Mesenchymal stem cell (in vitro differentiated cells and primary cell): ENCODE measurements around the gene FAM174B.

Experiments
- DNase-seq: peaks from one replicate; pipeline ENCODE4 v3.0.0-alpha.2; 2013
- H2AFZ ChIP-seq: one replicate; pipeline ENCODE4 v1.6.1; 2013; ENCODE audit warnings: low read depth, mild to moderate bottlenecking, control low read depth, inconsistent platforms, low read length, moderate library complexity
- H2AK5ac ChIP-seq: 2 replicates; pipeline ENCODE4 v1.6.1; 2013; ENCODE audit warnings: low read length, moderate library complexity, mild to moderate bottlenecking, inconsistent platforms; ENCODE audit not compliant: severe bottlenecking
- H2BK120ac ChIP-seq: one replicate; pipeline ENCODE4 v1.6.1; 2013; ENCODE audit warnings: low read depth, mild to moderate bottlenecking, inconsistent platforms, low read length, moderate library complexity
- H2BK12ac ChIP-seq, 2 experiments: one replicate each; pipeline ENCODE4 v1.6.1; 2013; ENCODE audit warnings: inconsistent platforms in 2 of 2, low read length in 2 of 2, mild to moderate bottlenecking in 2 of 2, moderate library complexity in 2 of 2, control low read depth in 1 of 2
- H2BK15ac ChIP-seq: one replicate; pipeline ENCODE4 v1.6.1; 2013; ENCODE audit warnings: mild to moderate bottlenecking, low read depth, inconsistent platforms; ENCODE audit not compliant: poor library complexity, severe bottlenecking
- H2BK5ac ChIP-seq: 2 replicates; pipeline ENCODE4 v1.6.1; 2013; ENCODE audit warnings: low read depth, mild to moderate bottlenecking, low read length, control low read depth, inconsistent platforms; ENCODE audit not compliant: poor library complexity, severe bottlenecking
- H3K14ac ChIP-seq, 2 experiments: one replicate each; pipeline ENCODE4 v1.6.1; 2013; ENCODE audit warnings: inconsistent platforms in 2 of 2, low read length in 2 of 2, control low read depth in 1 of 2, mild to moderate bottlenecking in 1 of 2, moderate library complexity in 1 of 2
- H3K18ac ChIP-seq, 2 experiments: one replicate each; pipeline ENCODE4 v1.6.1; 2013; ENCODE audit warnings: inconsistent platforms in 2 of 2, low read length in 2 of 2, control low read depth in 1 of 2, low read depth in 1 of 2, mild to moderate bottlenecking in 1 of 2
- H3K23ac ChIP-seq, 2 experiments: one replicate each; pipeline ENCODE4 v1.6.1; 2013; ENCODE audit warnings: inconsistent platforms in 2 of 2, low read length in 2 of 2, mild to moderate bottlenecking in 2 of 2, moderate library complexity in 2 of 2, control low read depth in 1 of 2
- H3K27ac ChIP-seq: 2 replicates; pipeline ENCODE4 v1.5.1; 2013; ENCODE audit warnings: mild to moderate bottlenecking, moderate library complexity, low read length, control low read depth, inconsistent platforms; ENCODE audit not compliant: poor library complexity, severe bottlenecking
- H3K27me3 ChIP-seq, 2 experiments: 2 replicates each; pipeline versions ENCODE4 v1.6.1 to v1.7.0; 2013; ENCODE audit warnings: low read length in 2 of 2, mild to moderate bottlenecking in 2 of 2, moderate library complexity in 2 of 2, control low read depth in 1 of 2, inconsistent platforms in 1 of 2; ENCODE audit not compliant: control insufficient read depth in 1 of 2, insufficient read depth in 1 of 2
- H3K36me3 ChIP-seq, 2 experiments: 2 replicates each; pipeline versions ENCODE4 v1.6.1 to v1.7.0; 2013; ENCODE audit warnings: low read length in 2 of 2, control low read depth in 1 of 2, inconsistent platforms in 1 of 2, low read depth in 1 of 2, mild to moderate bottlenecking in 1 of 2; ENCODE audit not compliant: insufficient read depth in 2 of 2, control insufficient read depth in 1 of 2
- H3K4ac ChIP-seq, 2 experiments: one replicate each; pipeline ENCODE4 v1.6.1; 2013; ENCODE audit warnings: inconsistent platforms in 2 of 2, low read length in 2 of 2, mild to moderate bottlenecking in 2 of 2, moderate library complexity in 2 of 2, control low read depth in 1 of 2, low read depth in 1 of 2
- H3K4me1 ChIP-seq: 2 replicates; pipeline ENCODE4 v1.6.1; 2013; ENCODE audit warnings: low read depth, low read length, control low read depth; ENCODE audit not compliant: control insufficient read depth, insufficient read depth
- H3K4me2 ChIP-seq: 2 replicates; pipeline ENCODE4 v1.6.1; 2013; ENCODE audit warnings: low read length, mild to moderate bottlenecking, inconsistent platforms; ENCODE audit not compliant: poor library complexity, severe bottlenecking
- H3K4me3 ChIP-seq, 2 experiments: 2 replicates each; pipeline versions ENCODE4 v1.5.1 to v1.7.0; 2013; ENCODE audit warnings: low read length in 2 of 2, mild to moderate bottlenecking in 2 of 2, control low read depth in 1 of 2, low read depth in 1 of 2; ENCODE audit not compliant: insufficient read depth in 1 of 2
- H3K79me1 ChIP-seq: replicated peaks from 2 replicates; pipeline ENCODE4 v1.6.1; 2013; ENCODE audit warnings: mild to moderate bottlenecking, control low read depth, low read length, inconsistent platforms; ENCODE audit not compliant: poor library complexity, severe bottlenecking
- H3K9ac ChIP-seq: 2 replicates; pipeline ENCODE4 v1.7.0; 2013; ENCODE audit warnings: mild to moderate bottlenecking, low read length, moderate library complexity
- H3K9me3 ChIP-seq: 2 replicates; pipeline ENCODE4 v1.7.0; 2013; ENCODE audit warnings: mild to moderate bottlenecking, low read length; ENCODE audit not compliant: control insufficient read depth
- H4K8ac ChIP-seq: one replicate; pipeline ENCODE4 v1.6.1; 2013; ENCODE audit warnings: inconsistent platforms, mild to moderate bottlenecking, low read length, moderate library complexity
- H4K91ac ChIP-seq: one replicate; pipeline ENCODE4 v1.6.1; 2013; ENCODE audit warnings: mild to moderate bottlenecking, low read length, inconsistent platforms
- WGBS: methylation state at CpG from one replicate; pipeline ENCODE4 v1.1.7; 2013; ENCODE audit warnings: mixed read lengths; 5-methylcytosine and 5-hydroxymethylcytosine counted together

Gene FAM174B

DNA sequence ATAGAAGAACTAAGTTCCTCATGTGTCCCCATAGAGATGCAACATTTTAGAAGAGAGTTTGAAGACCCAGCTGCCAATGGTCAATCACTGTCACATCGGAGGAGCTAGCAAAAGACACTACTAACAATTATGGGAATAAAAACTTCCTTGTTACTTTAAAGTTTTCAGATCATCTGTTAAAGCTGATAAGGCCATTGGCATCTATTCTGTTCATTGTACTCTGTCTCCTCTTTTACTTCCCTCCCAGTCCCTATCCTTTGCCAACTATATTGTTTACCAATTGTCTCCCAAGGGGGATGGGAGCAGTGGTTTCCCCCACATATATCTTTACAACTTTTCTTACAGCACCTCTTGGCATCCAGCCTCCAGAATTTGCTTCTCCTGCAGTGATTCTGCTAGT is 81.0 kb downstream of the FAM174B start:
- H4K8ac ChIP-seq: no peak overlapping the region
- no peak overlapping the region for H3K4me2 ChIP-seq
- no peak overlapping the region for H3K4ac ChIP-seq
- WGBS: 70% methylated on average over 1 of the region's 1 CpG
- H2BK12ac ChIP-seq: no peak overlapping the region
- no peak overlapping the region for H4K91ac ChIP-seq
- no peak overlapping the region for H3K4me3 ChIP-seq
- no peak for DNase-seq
- no peak overlapping the region for H3K27ac ChIP-seq
- H3K9ac ChIP-seq: no peak overlapping the region
- no peak overlapping the region for H2BK5ac ChIP-seq
- no peak overlapping the region for H2BK15ac ChIP-seq
- H3K14ac ChIP-seq: no peak overlapping the region
- H3K79me1 ChIP-seq: no peaks in the 10 kb centered on the region
- peaks cover 0 to 14% of the 10 kb centered on the region in 2 experiments for H3K27me3 ChIP-seq
- H2BK120ac ChIP-seq: no peak overlapping the region
- no peak overlapping the region for H2AFZ ChIP-seq
- H3K9me3 ChIP-seq: no peaks in the 10 kb centered on the region
- no peak overlapping the region for H3K23ac ChIP-seq
- H3K36me3 ChIP-seq: no peaks in the 10 kb centered on the region
- no peak overlapping the region for H2AK5ac ChIP-seq
- no peaks in the 10 kb centered on the region for H3K4me1 ChIP-seq
- H3K18ac ChIP-seq: no peak overlapping the region

DNA sequence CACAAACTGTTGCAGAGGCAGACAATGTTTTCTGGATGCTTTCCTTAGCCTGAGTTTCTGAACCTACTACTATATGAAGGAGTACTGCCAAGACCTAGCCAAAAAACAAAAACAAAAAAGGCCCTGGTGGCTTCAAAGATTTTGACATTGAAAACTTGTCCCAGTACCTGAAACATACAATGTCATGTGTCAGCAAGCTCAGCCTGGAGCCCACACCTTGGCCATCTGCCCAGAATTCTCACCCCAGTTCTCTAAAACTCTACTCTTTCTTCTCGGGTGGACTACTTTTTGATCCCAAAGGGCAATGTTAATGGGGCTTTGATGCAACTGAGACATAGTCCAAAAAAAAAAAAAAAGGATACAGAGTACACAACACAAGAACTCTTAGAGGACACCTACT is 81.4 kb downstream of the FAM174B start:
- H3K18ac ChIP-seq: no peak overlapping the region
- DNase-seq: no peak
- no peak overlapping the region for H4K91ac ChIP-seq
- no peaks in the 10 kb centered on the region for H3K9me3 ChIP-seq
- H3K23ac ChIP-seq: no peak overlapping the region
- H3K27ac ChIP-seq: no peak overlapping the region
- H3K27me3 ChIP-seq: peaks cover 0 to 14% of the 10 kb centered on the region in 2 experiments
- H2BK12ac ChIP-seq: no peak overlapping the region
- H3K9ac ChIP-seq: no peak overlapping the region
- H2BK15ac ChIP-seq: no peak overlapping the region
- no peaks in the 10 kb centered on the region for H3K79me1 ChIP-seq
- WGBS: no CpG with 5 or more reads among the region's 1 CpG
- no peaks in the 10 kb centered on the region for H3K36me3 ChIP-seq
- no peaks in the 10 kb centered on the region for H3K4me1 ChIP-seq
- H2BK120ac ChIP-seq: no peak overlapping the region
- no peak overlapping the region for H2AK5ac ChIP-seq
- H3K4me3 ChIP-seq: no peak overlapping the region
- no peak overlapping the region for H3K14ac ChIP-seq
- H3K4me2 ChIP-seq: no peak overlapping the region
- H4K8ac ChIP-seq: no peak overlapping the region
- no peak overlapping the region for H2AFZ ChIP-seq
- H2BK5ac ChIP-seq: no peak overlapping the region
- H3K4ac ChIP-seq: no peak overlapping the region

GRCh38 chr15:92571824-92572223 is 83.8 kb downstream of the FAM174B start:
- no peak overlapping the region for H3K9ac ChIP-seq
- 67% methylated on average over 4 of the region's 4 CpGs for WGBS
- no peak overlapping the region for H3K14ac ChIP-seq
- no peak overlapping the region for H3K18ac ChIP-seq
- H4K8ac ChIP-seq: no peak overlapping the region
- no peak overlapping the region for H4K91ac ChIP-seq
- no peak overlapping the region for H2AK5ac ChIP-seq
- no peak overlapping the region for H2BK15ac ChIP-seq
- no peaks in the 10 kb centered on the region for H3K79me1 ChIP-seq
- H2AFZ ChIP-seq: no peak overlapping the region
- H3K23ac ChIP-seq: no peak overlapping the region
- H2BK5ac ChIP-seq: no peak overlapping the region
- H3K4ac ChIP-seq: no peak overlapping the region
- no peaks in the 10 kb centered on the region for H3K36me3 ChIP-seq
- no peak overlapping the region for H3K4me3 ChIP-seq
- no peak overlapping the region for H2BK12ac ChIP-seq
- H3K4me2 ChIP-seq: no peak overlapping the region
- no peak overlapping the region for H3K27ac ChIP-seq
- no peak overlapping the region for H2BK120ac ChIP-seq
- no peaks in the 10 kb centered on the region for H3K4me1 ChIP-seq
- DNase-seq: no peak
- peaks cover 0 to 17% of the 10 kb centered on the region in 2 experiments for H3K27me3 ChIP-seq
- H3K9me3 ChIP-seq: no peaks in the 10 kb centered on the region

- Histone ChIP-seq H2AFZ (no peak overlapping the region), H2BK15ac (no peak overlapping the region), H2BK5ac (no peak overlapping the region), H3K23ac (no peak overlapping the region), H2AK5ac (no peak overlapping the region), H4K8ac (no peak overlapping the region), H3K4me1 (no peaks in the 10 kb centered on the region), H3K14ac (no peak overlapping the region), H3K4me3 (no peak overlapping the region), H2BK12ac (no peak overlapping the region), H3K9ac (no peak overlapping the region), H3K27me3 (peaks cover 0 to 17% of the 10 kb centered on the region in 2 experiments), H3K79me1 (no peaks in the 10 kb centered on the region), H3K36me3 (no peaks in the 10 kb centered on the region), H4K91ac (no peak overlapping the region), H3K4ac (no peak overlapping the region), H3K27ac (no peak overlapping the region), H3K4me2 (no peak overlapping the region), H3K18ac (no peak overlapping the region), H2BK120ac (no peak overlapping the region), H3K9me3 (no peaks in the 10 kb centered on the region)
- no peak for DNase-seq
- WGBS: 63% methylated on average over 7 of the region's 7 CpGs
These were observed 85.2 kb downstream of the FAM174B start for GRCh38 chr15:92570391-92570790.
